ENCODE data around the gene TMPRSS13. TPM values are rescaled to one million over a fixed set of nuclear protein-coding genes. Genes with fewer than 3 reads are reported as not detected.

Gene TMPRSS13
- total and polyA plus RNA-seq, 10 donors = 0.95 to 2.2 (median 1.6) TPM

- H3K9me3 ChIP-seq = no peaks in the 10 kb centered on the region
- intact Hi-C loops (cut with DNase I; ENCODE audit: low total_unique reads) = no loop called here
- TF ChIP-seq POLR2AphosphoS5 (IDR thresholded peaks at IDR 0.05) = no peak
- no peak for TF ChIP-seq CTCF (IDR thresholded peaks at IDR 0.05 in 8 of 11, conservative IDR thresholded peaks at IDR 0.05 in 3 of 11)
- TF ChIP-seq POLR2A (IDR thresholded peaks at IDR 0.05) = no peak
- no peak overlapping the region for H3K27ac ChIP-seq
- peak; percentile 23 for DNase-seq
- no peaks in the 10 kb centered on the region for H3K36me3 ChIP-seq
- H3K27me3 ChIP-seq (replicated peaks in 1 of 7) = no peaks in the 10 kb centered on the region
- 67 to 79% (median 72%) methylated on average over 5 of the region's 5 CpGs for WGBS, 5 donors
- H3K4me3 ChIP-seq = no peak overlapping the region
- peaks cover 3 to 35% (median 24%) of the 10 kb centered on the region in 6 donors for H3K4me1 ChIP-seq
Measured at GRCh38 chr11:117933930-117934329, 4.7 kb upstream of the TMPRSS13 start.

GRCh38 chr11:117933475-117933874, 4.3 kb upstream of the TMPRSS13 start:
- Histone ChIP-seq H3K36me3 (no peaks in the 10 kb centered on the region), H3K9me3 (no peaks in the 10 kb centered on the region), H3K27me3 (replicated peaks in 1 of 7) (no peaks in the 10 kb centered on the region), H3K27ac (no peak overlapping the region), H3K4me3 (no peak overlapping the region), H3K4me1 (peaks cover 3 to 40% (median 24%) of the 10 kb centered on the region in 6 donors)
- TF ChIP-seq POLR2A (IDR thresholded peaks at IDR 0.05) (no peak), CTCF (IDR thresholded peaks at IDR 0.05 in 8 of 11, conservative IDR thresholded peaks at IDR 0.05 in 3 of 11) (no peak), POLR2AphosphoS5 (IDR thresholded peaks at IDR 0.05) (no peak)
- intact Hi-C loops (cut with DNase I; ENCODE audit: low total_unique reads) = no loop called here
- WGBS, 5 donors = 79 to 96% (median 91%) methylated on average over 4 of the region's 4 CpGs
- DNase-seq = no peak

- Histone ChIP-seq H3K36me3 (no peaks in the 10 kb centered on the region), H3K27me3 (replicated peaks in 1 of 7) (no peaks in the 10 kb centered on the region), H3K27ac (no peak overlapping the region), H3K9me3 (no peaks in the 10 kb centered on the region), H3K4me3 (no peak overlapping the region), H3K4me1 (peaks cover 3 to 42% (median 24%) of the 10 kb centered on the region in 6 donors)
- 73 to 88% (median 79%) methylated on average over 3 of the region's 3 CpGs for WGBS, 5 donors
- intact Hi-C loops (cut with DNase I; ENCODE audit: low total_unique reads) = no loop called here
- TF ChIP-seq CTCF (IDR thresholded peaks at IDR 0.05 in 8 of 11, conservative IDR thresholded peaks at IDR 0.05 in 3 of 11) = no peak
- no peak for TF ChIP-seq POLR2A (IDR thresholded peaks at IDR 0.05)
- no peak for TF ChIP-seq POLR2AphosphoS5 (IDR thresholded peaks at IDR 0.05)
- DNase-seq = no peak
Measured at GRCh38 chr11:117932947-117933346, 3.7 kb upstream of the TMPRSS13 start.

- peak; percentile 39 for DNase-seq
- TF ChIP-seq POLR2A (IDR thresholded peaks at IDR 0.05) (no peak), CTCF (IDR thresholded peaks at IDR 0.05 in 8 of 11, conservative IDR thresholded peaks at IDR 0.05 in 3 of 11) (no peak), POLR2AphosphoS5 (IDR thresholded peaks at IDR 0.05) (no peak)
- Histone ChIP-seq H3K4me1 (peaks cover 3 to 42% (median 24%) of the 10 kb centered on the region in 6 donors), H3K4me3 (no peak overlapping the region), H3K27ac (no peak overlapping the region), H3K27me3 (replicated peaks in 1 of 7) (no peaks in the 10 kb centered on the region), H3K9me3 (no peaks in the 10 kb centered on the region), H3K36me3 (no peaks in the 10 kb centered on the region)
- 91 to 98% (median 93%) methylated on average over 3 to 6 of the region's 6 CpGs for WGBS, 5 donors
- intact Hi-C loops (cut with DNase I; ENCODE audit: low total_unique reads) = no loop called here
Measured at GRCh38 chr11:117932426-117932825, 3.2 kb upstream of the TMPRSS13 start.

Data from spleen (tissue), 11 donors.